Measurements from ENCODE around the gene CPNE4. TPM values are rescaled to one million over a fixed set of nuclear protein-coding genes. Genes with fewer than 3 reads are reported as not detected.
A peak's percentile ranks its signal among the peaks of the same experiment; 100 is the strongest.

Gene CPNE4
- 1.9 TPM for polyA plus RNA-seq (2013, experiment 1 of 4)
- 1.2 TPM for polyA plus RNA-seq (2013, experiment 2 of 4)
- 1.8 TPM for polyA plus RNA-seq (2013, experiment 3 of 4)
- polyA plus RNA-seq (2013, experiment 4 of 4): 1.6 TPM

DNA sequence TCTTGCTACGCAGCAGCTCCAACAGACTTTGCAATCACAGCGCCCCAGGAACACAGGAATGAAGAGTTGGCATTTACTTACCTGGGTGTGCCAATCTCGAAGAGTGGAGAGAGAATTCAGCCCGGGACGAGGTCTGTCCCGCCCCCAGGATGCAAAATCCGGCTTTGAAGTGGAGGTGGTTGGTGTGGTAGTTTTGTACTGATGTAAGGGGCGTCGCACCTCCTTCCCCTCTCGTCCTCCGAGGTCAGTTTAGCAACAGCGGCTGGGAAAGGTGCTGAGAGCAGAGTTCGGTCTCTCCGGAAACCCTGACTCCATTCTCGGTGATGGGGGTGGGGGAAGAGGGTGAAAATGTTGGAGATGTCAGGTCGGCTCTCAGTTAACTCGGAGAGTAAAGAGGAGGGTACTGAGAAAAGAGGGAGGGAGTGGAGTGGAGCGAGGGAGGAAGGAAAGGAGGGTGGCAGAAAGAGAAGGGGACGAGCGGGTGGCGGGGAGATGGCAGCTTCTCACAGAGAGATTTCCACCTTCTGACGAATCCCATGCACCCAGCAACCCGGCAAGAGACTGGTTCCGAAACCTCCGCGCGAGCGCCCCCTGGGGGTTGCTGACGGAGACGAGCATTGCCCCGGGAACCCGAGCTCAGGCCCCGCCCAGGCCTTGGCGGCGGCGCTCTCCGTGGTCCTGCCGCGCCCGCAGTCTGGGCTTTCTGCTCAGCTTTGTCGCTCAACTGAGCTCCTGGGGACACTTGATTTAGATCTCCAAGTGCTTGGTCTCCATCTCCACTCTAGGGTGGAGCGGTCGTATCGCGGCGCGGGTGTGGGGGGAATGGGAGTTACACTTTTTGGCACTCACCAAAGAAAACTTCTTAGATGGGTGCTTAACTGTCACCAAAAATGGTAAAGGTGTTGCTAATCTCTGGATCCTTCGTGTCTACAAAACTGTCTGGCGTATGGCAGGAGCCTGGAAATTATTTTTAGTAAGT, at the start of gene CPNE4:
Gene CPNE4, minus strand, starts transcription at position 529 of the 979 bp plus-strand sequence.
- Histone ChIP-seq H3K27me3 (ENCODE audit: control insufficient read depth, insufficient read depth, low read length, poor library complexity, severe bottlenecking) (peaks cover 36% of the 10 kb centered on the region), H3K4me1 (ENCODE audit: control insufficient read depth, insufficient read depth, low read length) (no peaks in the 10 kb centered on the region), H3K36me3 (ENCODE audit: control insufficient read depth, insufficient read depth, low read length) (no peaks in the 10 kb centered on the region), H3K27ac (ENCODE audit: insufficient read depth, low read depth, low read length, poor library complexity, severe bottlenecking) (no peak within 1 kb of the TSS), H3K4me3 (ENCODE audit: insufficient read depth, low read depth, low read length) (peak within 1 kb of the TSS; percentile 52), H3K9me3 (ENCODE audit: control insufficient read depth, low read length) (no peaks in the 10 kb centered on the region)
- 4 to 5% methylated on average over 49 of the region's 49 CpGs for WGBS, 2 experiments

GRCh38 chr3:132083583-132084279, 48.9 kb upstream of the CPNE4 start:
- no peak overlapping the region for H3K4me3 ChIP-seq (ENCODE audit: insufficient read depth, low read depth, low read length)
- 47 to 68% methylated on average over 5 to 6 of the region's 6 CpGs for WGBS, 2 experiments

DNA sequence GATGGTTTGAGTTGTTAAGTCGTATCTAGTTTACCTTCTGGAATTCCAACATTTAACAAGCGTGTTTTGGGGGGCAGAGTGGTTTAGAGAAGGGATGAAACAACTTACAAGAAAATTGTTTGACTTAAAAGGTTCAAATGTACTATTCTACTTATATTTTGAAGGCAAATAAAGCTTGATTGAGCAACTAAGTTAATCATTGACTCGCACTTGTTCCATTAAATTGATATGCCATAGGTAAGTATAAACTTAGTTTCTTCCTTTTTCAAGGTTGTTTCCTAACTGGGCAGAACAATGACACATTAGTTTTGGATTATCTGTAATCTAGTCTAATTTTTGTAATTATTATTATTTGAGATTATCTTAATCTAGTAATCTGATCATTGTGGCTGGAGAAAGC, 48.3 kb upstream of the CPNE4 start:
- H3K9me3 ChIP-seq (ENCODE audit: control insufficient read depth, low read length): no peaks in the 10 kb centered on the region
- H3K27ac ChIP-seq (ENCODE audit: insufficient read depth, low read depth, low read length, poor library complexity, severe bottlenecking): no peak overlapping the region
- no peaks in the 10 kb centered on the region for H3K27me3 ChIP-seq (ENCODE audit: control insufficient read depth, insufficient read depth, low read length, poor library complexity, severe bottlenecking)
- no peak overlapping the region for H3K4me3 ChIP-seq (ENCODE audit: insufficient read depth, low read depth, low read length)
- H3K4me1 ChIP-seq (ENCODE audit: control insufficient read depth, insufficient read depth, low read length): no peaks in the 10 kb centered on the region
- H3K36me3 ChIP-seq (ENCODE audit: control insufficient read depth, insufficient read depth, low read length): no peaks in the 10 kb centered on the region
- 93 to 94% methylated on average over 2 to 3 of the region's 3 CpGs for WGBS, 2 experiments

More at GRCh38 chr3:132083583-132084279, 48.9 kb upstream of the CPNE4 start:
- Histone ChIP-seq H3K27ac (ENCODE audit: insufficient read depth, low read depth, low read length, poor library complexity, severe bottlenecking) (no peak overlapping the region), H3K4me1 (ENCODE audit: control insufficient read depth, insufficient read depth, low read length) (no peaks in the 10 kb centered on the region), H3K9me3 (ENCODE audit: control insufficient read depth, low read length) (no peaks in the 10 kb centered on the region), H3K27me3 (ENCODE audit: control insufficient read depth, insufficient read depth, low read length, poor library complexity, severe bottlenecking) (no peaks in the 10 kb centered on the region), H3K36me3 (ENCODE audit: control insufficient read depth, insufficient read depth, low read length) (no peaks in the 10 kb centered on the region)

- no peaks in the 10 kb centered on the region for H3K9me3 ChIP-seq (ENCODE audit: control insufficient read depth, low read length)
- 88 to 95% methylated on average over 1 of the region's 1 CpG for WGBS, 2 experiments
- no peaks in the 10 kb centered on the region for H3K27me3 ChIP-seq (ENCODE audit: control insufficient read depth, insufficient read depth, low read length, poor library complexity, severe bottlenecking)
Measured at GRCh38 chr3:132079147-132079546, 44.3 kb upstream of the CPNE4 start.

DNA sequence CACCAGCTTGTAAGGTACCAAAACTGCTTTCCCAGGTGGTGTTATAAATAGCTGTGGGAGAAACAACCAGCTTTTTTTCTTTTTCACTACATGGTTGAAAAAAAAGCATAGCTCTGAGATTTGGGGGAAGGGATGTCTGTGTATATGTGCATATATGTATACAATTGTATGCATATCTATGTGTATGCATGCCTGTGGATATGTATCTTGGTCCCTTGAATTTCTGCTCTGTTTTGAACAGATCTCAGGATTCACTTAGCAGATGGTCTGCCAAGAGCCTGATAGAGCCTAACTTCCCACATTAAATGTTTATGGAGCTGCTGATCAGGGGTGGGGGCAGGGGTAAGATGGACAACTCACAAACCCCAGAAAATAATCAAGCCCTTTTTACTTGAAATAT, 39.0 kb upstream of the CPNE4 start:
- no peak overlapping the region for H3K27ac ChIP-seq (ENCODE audit: insufficient read depth, low read depth, low read length, poor library complexity, severe bottlenecking)
- H3K27me3 ChIP-seq (ENCODE audit: control insufficient read depth, insufficient read depth, low read length, poor library complexity, severe bottlenecking): no peaks in the 10 kb centered on the region
- H3K9me3 ChIP-seq (ENCODE audit: control insufficient read depth, low read length): no peaks in the 10 kb centered on the region
- no peak overlapping the region for H3K4me3 ChIP-seq (ENCODE audit: insufficient read depth, low read depth, low read length)
- no peaks in the 10 kb centered on the region for H3K4me1 ChIP-seq (ENCODE audit: control insufficient read depth, insufficient read depth, low read length)
- H3K36me3 ChIP-seq (ENCODE audit: control insufficient read depth, insufficient read depth, low read length): no peaks in the 10 kb centered on the region

More at GRCh38 chr3:132079147-132079546, 44.3 kb upstream of the CPNE4 start:
- Histone ChIP-seq H3K36me3 (ENCODE audit: control insufficient read depth, insufficient read depth, low read length) (no peaks in the 10 kb centered on the region), H3K4me1 (ENCODE audit: control insufficient read depth, insufficient read depth, low read length) (no peaks in the 10 kb centered on the region), H3K27ac (ENCODE audit: insufficient read depth, low read depth, low read length, poor library complexity, severe bottlenecking) (no peak overlapping the region), H3K4me3 (ENCODE audit: insufficient read depth, low read depth, low read length) (no peak overlapping the region)

- no peak overlapping the region for H3K4me3 ChIP-seq (ENCODE audit: insufficient read depth, low read depth, low read length)
- H3K27ac ChIP-seq (ENCODE audit: insufficient read depth, low read depth, low read length, poor library complexity, severe bottlenecking): no peak overlapping the region
- H3K36me3 ChIP-seq (ENCODE audit: control insufficient read depth, insufficient read depth, low read length): no peaks in the 10 kb centered on the region
- H3K9me3 ChIP-seq (ENCODE audit: control insufficient read depth, low read length): no peaks in the 10 kb centered on the region
- no peaks in the 10 kb centered on the region for H3K4me1 ChIP-seq (ENCODE audit: control insufficient read depth, insufficient read depth, low read length)
- no peaks in the 10 kb centered on the region for H3K27me3 ChIP-seq (ENCODE audit: control insufficient read depth, insufficient read depth, low read length, poor library complexity, severe bottlenecking)
Measured at GRCh38 chr3:132071043-132071442, 36.2 kb upstream of the CPNE4 start.

DNA sequence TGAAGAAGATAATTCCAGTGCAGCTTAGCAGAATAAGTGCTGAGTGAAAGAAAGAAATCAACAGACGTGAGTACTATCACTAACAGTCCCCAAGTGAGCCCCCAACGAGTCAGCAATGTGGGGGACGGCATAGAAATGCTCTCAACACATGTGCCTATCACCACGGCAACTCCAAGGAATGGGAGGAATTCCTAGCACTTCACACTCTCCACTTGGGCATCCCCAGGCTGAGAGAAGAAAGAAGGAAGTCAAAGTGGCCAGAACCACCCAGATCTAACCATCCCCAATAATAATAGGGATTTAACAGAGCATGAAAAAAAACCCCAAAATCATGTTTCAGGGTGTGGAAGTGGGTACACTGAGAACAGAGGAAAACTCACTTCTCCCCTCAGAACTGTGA, 29.3 kb upstream of the CPNE4 start:
- Histone ChIP-seq H3K4me3 (ENCODE audit: insufficient read depth, low read depth, low read length) (no peak overlapping the region), H3K36me3 (ENCODE audit: control insufficient read depth, insufficient read depth, low read length) (no peaks in the 10 kb centered on the region), H3K9me3 (ENCODE audit: control insufficient read depth, low read length) (no peaks in the 10 kb centered on the region), H3K27me3 (ENCODE audit: control insufficient read depth, insufficient read depth, low read length, poor library complexity, severe bottlenecking) (no peaks in the 10 kb centered on the region), H3K27ac (ENCODE audit: insufficient read depth, low read depth, low read length, poor library complexity, severe bottlenecking) (peak overlapping the region; percentile 50), H3K4me1 (ENCODE audit: control insufficient read depth, insufficient read depth, low read length) (peaks cover 13% of the 10 kb centered on the region)
- 28 to 35% methylated on average over 4 of the region's 4 CpGs for WGBS, 2 experiments

DNA sequence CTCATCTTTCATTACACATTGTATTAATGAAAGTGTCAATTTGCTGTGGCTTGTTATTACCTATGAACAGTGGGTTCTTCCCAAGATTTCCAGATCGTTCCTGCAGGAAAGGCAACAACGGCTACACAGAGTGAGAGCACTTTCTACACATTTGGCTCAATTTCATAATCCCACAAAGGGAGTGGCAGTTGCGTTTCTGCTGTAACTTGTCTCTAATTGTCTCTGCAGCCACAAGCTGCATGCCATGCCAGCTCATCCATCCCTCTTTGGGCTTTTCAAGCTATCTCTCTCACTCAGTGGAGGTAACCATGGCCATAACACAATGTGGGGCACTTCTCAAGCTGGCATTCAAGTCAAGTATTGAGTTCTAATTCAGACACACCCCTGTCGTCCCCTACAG, 27.7 kb upstream of the CPNE4 start:
- Histone ChIP-seq H3K4me3 (ENCODE audit: insufficient read depth, low read depth, low read length) (no peak overlapping the region), H3K27me3 (ENCODE audit: control insufficient read depth, insufficient read depth, low read length, poor library complexity, severe bottlenecking) (no peaks in the 10 kb centered on the region), H3K36me3 (ENCODE audit: control insufficient read depth, insufficient read depth, low read length) (no peaks in the 10 kb centered on the region), H3K9me3 (ENCODE audit: control insufficient read depth, low read length) (no peaks in the 10 kb centered on the region), H3K4me1 (ENCODE audit: control insufficient read depth, insufficient read depth, low read length) (peaks cover 13% of the 10 kb centered on the region), H3K27ac (ENCODE audit: insufficient read depth, low read depth, low read length, poor library complexity, severe bottlenecking) (no peak overlapping the region)
- WGBS, 2 experiments: 93 to 95% methylated on average over 4 of the region's 4 CpGs

- H3K4me3 ChIP-seq (ENCODE audit: insufficient read depth, low read depth, low read length): no peak overlapping the region
- H3K27me3 ChIP-seq (ENCODE audit: control insufficient read depth, insufficient read depth, low read length, poor library complexity, severe bottlenecking): no peaks in the 10 kb centered on the region
- H3K9me3 ChIP-seq (ENCODE audit: control insufficient read depth, low read length): no peaks in the 10 kb centered on the region
- H3K4me1 ChIP-seq (ENCODE audit: control insufficient read depth, insufficient read depth, low read length): no peaks in the 10 kb centered on the region
- H3K27ac ChIP-seq (ENCODE audit: insufficient read depth, low read depth, low read length, poor library complexity, severe bottlenecking): no peak overlapping the region
- WGBS, 2 experiments: 88 to 97% methylated on average over 1 of the region's 1 CpG
- H3K36me3 ChIP-seq (ENCODE audit: control insufficient read depth, insufficient read depth, low read length): no peaks in the 10 kb centered on the region
Measured at GRCh38 chr3:132055872-132056271, 21.1 kb upstream of the CPNE4 start.

DNA sequence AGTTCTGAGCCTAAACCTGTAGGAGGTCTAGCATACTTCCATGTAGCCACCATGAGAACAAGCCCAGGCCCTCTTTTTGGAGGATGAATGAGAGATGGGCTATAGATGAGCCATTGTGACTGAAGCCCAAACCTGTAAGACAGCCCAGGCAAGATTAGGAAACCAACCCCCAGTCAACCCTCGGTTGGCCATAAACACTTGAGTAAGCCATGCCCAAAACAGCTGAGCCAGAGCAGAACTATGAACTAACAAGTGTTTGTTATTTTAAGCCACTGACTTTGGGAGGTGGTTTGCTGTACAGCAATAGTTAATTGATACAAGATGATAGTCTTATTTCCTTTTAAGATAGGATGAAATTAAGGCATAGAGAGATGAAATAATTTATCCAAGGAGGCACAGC, 12.4 kb upstream of the CPNE4 start:
- no peaks in the 10 kb centered on the region for H3K36me3 ChIP-seq (ENCODE audit: control insufficient read depth, insufficient read depth, low read length)
- WGBS, 2 experiments: 92 to 93% methylated on average over 1 of the region's 1 CpG
- no peak overlapping the region for H3K27ac ChIP-seq (ENCODE audit: insufficient read depth, low read depth, low read length, poor library complexity, severe bottlenecking)
- H3K9me3 ChIP-seq (ENCODE audit: control insufficient read depth, low read length): no peaks in the 10 kb centered on the region
- no peak overlapping the region for H3K4me3 ChIP-seq (ENCODE audit: insufficient read depth, low read depth, low read length)
- no peaks in the 10 kb centered on the region for H3K4me1 ChIP-seq (ENCODE audit: control insufficient read depth, insufficient read depth, low read length)
- no peaks in the 10 kb centered on the region for H3K27me3 ChIP-seq (ENCODE audit: control insufficient read depth, insufficient read depth, low read length, poor library complexity, severe bottlenecking)

Data from ectodermal cell (in vitro differentiated cells).